ENCODE data around the gene FKBP1C.

FKBP1C gene

DNA sequence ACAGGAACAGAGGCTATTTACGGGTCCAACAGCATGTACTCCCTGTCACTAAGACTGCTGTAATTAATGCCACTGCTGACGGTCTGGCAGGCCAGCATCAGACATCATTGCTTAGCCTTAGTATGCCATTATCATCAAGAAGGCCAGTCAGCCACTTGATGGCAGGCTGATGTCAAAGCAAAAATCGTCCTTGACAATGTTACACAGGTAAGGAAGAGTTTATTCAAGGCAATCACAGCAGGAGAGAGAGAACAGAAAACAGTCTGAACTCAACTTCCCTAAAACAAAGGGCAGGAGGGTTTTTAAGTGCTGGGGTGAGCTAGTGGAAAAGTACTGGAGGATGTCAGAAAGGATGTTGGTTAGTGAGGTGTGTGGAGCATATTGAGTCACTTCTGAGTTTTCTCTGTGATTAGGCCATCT, 25.1 kb downstream of the FKBP1C start:
- H3K27ac ChIP-seq, result no peak overlapping the region
- TF ChIP-seq, protein P1, sequence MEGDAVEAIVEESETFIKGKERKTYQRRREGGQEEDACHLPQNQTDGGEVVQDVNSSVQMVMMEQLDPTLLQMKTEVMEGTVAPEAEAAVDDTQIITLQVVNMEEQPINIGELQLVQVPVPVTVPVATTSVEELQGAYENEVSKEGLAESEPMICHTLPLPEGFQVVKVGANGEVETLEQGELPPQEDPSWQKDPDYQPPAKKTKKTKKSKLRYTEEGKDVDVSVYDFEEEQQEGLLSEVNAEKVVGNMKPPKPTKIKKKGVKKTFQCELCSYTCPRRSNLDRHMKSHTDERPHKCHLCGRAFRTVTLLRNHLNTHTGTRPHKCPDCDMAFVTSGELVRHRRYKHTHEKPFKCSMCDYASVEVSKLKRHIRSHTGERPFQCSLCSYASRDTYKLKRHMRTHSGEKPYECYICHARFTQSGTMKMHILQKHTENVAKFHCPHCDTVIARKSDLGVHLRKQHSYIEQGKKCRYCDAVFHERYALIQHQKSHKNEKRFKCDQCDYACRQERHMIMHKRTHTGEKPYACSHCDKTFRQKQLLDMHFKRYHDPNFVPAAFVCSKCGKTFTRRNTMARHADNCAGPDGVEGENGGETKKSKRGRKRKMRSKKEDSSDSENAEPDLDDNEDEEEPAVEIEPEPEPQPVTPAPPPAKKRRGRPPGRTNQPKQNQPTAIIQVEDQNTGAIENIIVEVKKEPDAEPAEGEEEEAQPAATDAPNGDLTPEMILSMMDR (conservative IDR thresholded peaks at IDR 0.05; ENCODE audit: low read depth), result no peak
- ChIA-PET CTCF (no interaction called here), POLR2A (ENCODE audit: low non-redundant PET) (no interaction called here)
- no peak for DNase-seq (ENCODE audit: low spot score)

DNA sequence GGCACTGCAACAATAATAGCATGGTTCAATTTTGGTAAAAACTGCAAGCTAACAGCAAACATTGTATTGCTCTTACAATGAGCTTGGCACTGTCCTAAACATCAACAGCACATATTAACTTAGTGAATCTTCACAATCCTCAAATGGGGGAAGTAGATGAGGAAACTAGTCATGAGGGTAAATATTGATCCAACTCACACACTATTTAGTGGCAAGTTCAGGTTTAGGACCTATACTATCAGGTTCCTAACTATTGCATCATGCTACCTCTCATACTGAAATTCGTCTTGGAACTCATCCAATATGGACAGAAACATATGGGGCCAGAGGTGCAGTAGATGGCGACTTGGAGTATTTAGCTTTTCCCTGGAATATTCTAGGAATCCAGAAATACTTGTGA, 34.2 kb downstream of the FKBP1C start:
- DNase-seq (ENCODE audit: low spot score), result no peak
- TF ChIP-seq, protein P1 (conservative IDR thresholded peaks at IDR 0.05; ENCODE audit: low read depth), result no peak
- CTCF ChIA-PET, result no interaction called here

DNA sequence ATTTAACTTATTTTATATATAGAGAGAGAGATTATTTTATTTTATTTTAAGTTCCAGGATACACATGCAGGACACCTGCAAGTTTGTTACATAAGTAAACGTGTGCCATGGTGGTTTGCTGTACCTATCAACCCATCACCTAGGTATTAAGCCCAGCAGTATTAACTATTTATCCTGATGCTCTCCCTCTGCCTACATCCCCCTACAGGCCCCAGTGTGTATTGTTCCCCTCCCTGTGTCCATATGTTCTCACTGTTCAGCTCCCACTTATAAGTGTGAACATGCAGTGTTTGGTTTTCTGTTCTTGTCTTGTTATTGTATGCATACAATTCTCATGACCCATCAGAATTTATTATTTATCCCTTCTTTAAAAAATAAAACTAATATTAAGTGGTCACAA, 34.6 kb downstream of the FKBP1C start:
- ChIA-PET POLR2A (ENCODE audit: low non-redundant PET) (no interaction called here), CTCF (no interaction called here)
- H3K27ac ChIP-seq, result no peak overlapping the region
- no peak for DNase-seq (ENCODE audit: low spot score)
- TF ChIP-seq, protein P1 (conservative IDR thresholded peaks at IDR 0.05; ENCODE audit: low read depth), result no peak

More for the DNA sequence above, 34.2 kb downstream of the FKBP1C start:
- POLR2A ChIA-PET (ENCODE audit: low non-redundant PET), result no interaction called here
- H3K27ac ChIP-seq, result no peak overlapping the region

DNA sequence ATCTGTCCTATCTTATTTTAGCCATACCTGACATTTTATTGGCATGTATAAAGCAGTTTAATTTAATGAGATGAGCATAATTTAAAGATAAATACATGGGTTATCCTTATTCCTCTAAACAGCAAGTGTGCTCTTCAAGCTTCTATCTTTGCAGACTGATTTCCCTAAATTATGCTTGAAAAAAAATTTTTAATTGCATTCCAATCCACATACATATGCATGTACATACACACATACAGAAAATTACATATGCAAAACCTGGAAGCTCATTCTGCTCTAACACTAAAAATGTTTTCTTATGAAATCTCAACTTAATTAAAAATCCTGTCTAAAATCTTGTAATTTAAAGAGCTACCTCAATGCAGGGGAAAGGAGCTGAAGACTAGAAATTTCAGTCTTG, 35.3 kb downstream of the FKBP1C start:
- ChIA-PET CTCF (interaction anchor here (0.7 kb wide), 1 partner anchor 1426 kb away, joined by 3 read pairs; no protein-coding TSS in a partner anchor), POLR2A (ENCODE audit: low non-redundant PET) (no interaction called here)

DNA sequence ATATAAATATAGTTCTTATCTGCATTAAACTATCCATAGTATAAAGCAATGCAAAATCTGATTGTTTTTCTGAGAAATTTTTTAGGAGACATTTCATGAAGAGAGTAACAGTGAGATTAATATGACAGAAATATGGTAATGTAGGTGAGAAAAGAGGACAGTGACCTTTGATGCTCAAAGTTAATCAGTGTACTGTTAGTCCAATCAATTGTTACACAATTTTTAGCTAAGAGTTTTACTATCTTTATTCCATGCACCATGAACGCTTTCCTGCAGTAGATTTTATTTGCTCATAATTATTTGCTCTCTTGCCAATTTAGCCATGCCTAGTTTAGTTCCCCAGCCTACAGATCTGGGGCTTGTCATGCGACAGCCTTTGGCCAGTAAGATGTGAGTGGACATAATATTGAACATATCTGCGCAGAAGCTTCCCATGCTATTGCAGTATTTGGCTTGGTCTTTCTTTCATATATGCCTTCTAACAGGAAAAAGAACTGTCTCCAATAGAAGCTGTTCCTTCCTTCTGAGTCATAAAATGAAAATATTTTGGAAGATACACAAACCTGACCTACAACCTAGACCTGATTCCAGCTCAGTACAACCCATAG, 38.7 kb downstream of the FKBP1C start:
- DNase-seq (ENCODE audit: low spot score), result no peak
- TF ChIP-seq, protein P1 (conservative IDR thresholded peaks at IDR 0.05; ENCODE audit: low read depth), result no peak
- POLR2A ChIA-PET (ENCODE audit: low non-redundant PET), result no interaction called here
- H3K27ac ChIP-seq, result no peak overlapping the region
- CTCF ChIA-PET, result no interaction called here

More for the DNA sequence above, 35.3 kb downstream of the FKBP1C start:
- H3K27ac ChIP-seq, result no peak overlapping the region
- DNase-seq (ENCODE audit: low spot score), result no peak
- TF ChIP-seq, protein P1 (conservative IDR thresholded peaks at IDR 0.05; ENCODE audit: low read depth), result no peak

DNA sequence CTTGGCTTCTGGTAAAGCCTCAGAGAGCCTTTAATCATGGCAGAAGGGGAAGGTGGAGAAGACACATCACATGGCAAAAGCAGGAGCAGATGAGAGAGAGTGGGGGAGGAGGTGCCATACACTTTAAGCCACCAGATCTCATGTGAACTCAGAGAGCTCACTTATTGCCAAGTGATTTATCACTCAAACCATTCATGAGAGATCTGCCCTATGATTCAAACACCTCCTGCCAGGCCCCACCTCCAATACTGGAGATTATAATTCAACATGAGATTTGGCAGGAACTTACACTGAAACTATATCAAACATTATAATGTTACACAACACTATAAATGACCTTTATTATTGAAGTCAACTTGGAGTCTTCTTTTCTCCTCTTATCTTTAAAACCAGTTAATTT, 47.9 kb downstream of the FKBP1C start:
- no peak overlapping the region for H3K27ac ChIP-seq
- DNase-seq (ENCODE audit: low spot score), result no peak
- TF ChIP-seq, protein P1 (conservative IDR thresholded peaks at IDR 0.05; ENCODE audit: low read depth), result no peak
- ChIA-PET CTCF (interaction anchor here (0.6 kb wide), 2 partner anchors 13 to 32 kb away, joined by 3 to 4 read pairs; no protein-coding TSS in a partner anchor), POLR2A (ENCODE audit: low non-redundant PET) (no interaction called here)

Measured in RWPE1 (cell line).